ENCODE data around the gene AUTS2. TPM values are rescaled to one million over a fixed set of nuclear protein-coding genes. Genes with fewer than 3 reads are reported as not detected.
"Not testable (repeated sequence)": the region's sequence is repeated elsewhere in the genome, so short reads cannot be mapped to it uniquely, and the experiment has no call there.

AUTS2 gene
- total and polyA plus RNA-seq, 5 donors = 7.0 to 15.4 (median 10.6) TPM

- Histone ChIP-seq H3K4me3 (ENCODE audit: low read length) (no peak overlapping the region), H3K27ac (ENCODE audit: low read length) (no peak overlapping the region), H3K4me1 (ENCODE audit: control insufficient read depth, insufficient read depth, low read length) (no peaks in the 10 kb centered on the region), H3K27me3 (ENCODE audit: control insufficient read depth, insufficient read depth) (no peaks in the 10 kb centered on the region), H3K9me3 (ENCODE audit: control insufficient read depth, low read length) (no peaks in the 10 kb centered on the region)
- no peak for DNase-seq
- ATAC-seq = no peak
- 92% methylated on average over 5 of the region's 5 CpGs for WGBS
- intact Hi-C loops (cut with DNase I) = no loop called here
Observed at GRCh38 chr7:70640266-70640833, 1042.1 kb downstream of the AUTS2 start.

- no peaks in the 10 kb centered on the region for H3K9me3 ChIP-seq (ENCODE audit: control insufficient read depth, low read length)
- H3K4me1 ChIP-seq (ENCODE audit: control insufficient read depth, insufficient read depth, low read length) = no peaks in the 10 kb centered on the region
- ATAC-seq (no peak), DNase-seq (no peak)
- WGBS = 89% methylated on average over 2 of the region's 2 CpGs
- no peaks in the 10 kb centered on the region for H3K27me3 ChIP-seq (ENCODE audit: control insufficient read depth, insufficient read depth)
- H3K27ac ChIP-seq (ENCODE audit: low read length) = no peak overlapping the region
- intact Hi-C loops (cut with DNase I) = no loop called here
- no peak overlapping the region for H3K4me3 ChIP-seq (ENCODE audit: low read length)
Observed at GRCh38 chr7:70641882-70642281, 1043.6 kb downstream of the AUTS2 start.

DNA sequence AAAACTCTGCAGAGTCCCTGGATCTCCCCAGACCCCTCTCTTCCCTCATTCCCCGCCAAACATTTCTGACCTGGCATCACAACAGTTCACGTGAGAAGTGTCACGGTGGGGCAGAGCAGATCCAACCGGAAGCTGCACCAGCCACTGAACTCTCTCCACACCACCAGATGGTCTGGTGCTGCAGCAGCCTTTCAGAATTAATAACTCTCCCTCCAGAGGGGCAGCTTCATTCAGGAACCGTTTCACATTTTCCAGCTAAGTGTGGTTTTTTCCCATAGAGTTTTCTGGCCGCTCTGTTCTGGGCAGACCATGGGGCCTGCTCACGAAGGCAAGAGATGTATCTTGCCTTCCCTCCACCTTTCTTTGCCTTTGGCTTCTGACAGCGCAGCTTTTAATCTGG, 1047.0 kb downstream of the AUTS2 start:
- intact Hi-C loops (cut with DNase I) = no loop called here
- no peak for DNase-seq
- no peaks in the 10 kb centered on the region for H3K4me1 ChIP-seq (ENCODE audit: control insufficient read depth, insufficient read depth, low read length)
- H3K27me3 ChIP-seq (ENCODE audit: control insufficient read depth, insufficient read depth) = no peaks in the 10 kb centered on the region
- no peak for ATAC-seq
- no peaks in the 10 kb centered on the region for H3K9me3 ChIP-seq (ENCODE audit: control insufficient read depth, low read length)
- H3K27ac ChIP-seq (ENCODE audit: low read length) = no peak overlapping the region
- no peak overlapping the region for H3K4me3 ChIP-seq (ENCODE audit: low read length)
- 84% methylated on average over 8 of the region's 8 CpGs for WGBS

DNA sequence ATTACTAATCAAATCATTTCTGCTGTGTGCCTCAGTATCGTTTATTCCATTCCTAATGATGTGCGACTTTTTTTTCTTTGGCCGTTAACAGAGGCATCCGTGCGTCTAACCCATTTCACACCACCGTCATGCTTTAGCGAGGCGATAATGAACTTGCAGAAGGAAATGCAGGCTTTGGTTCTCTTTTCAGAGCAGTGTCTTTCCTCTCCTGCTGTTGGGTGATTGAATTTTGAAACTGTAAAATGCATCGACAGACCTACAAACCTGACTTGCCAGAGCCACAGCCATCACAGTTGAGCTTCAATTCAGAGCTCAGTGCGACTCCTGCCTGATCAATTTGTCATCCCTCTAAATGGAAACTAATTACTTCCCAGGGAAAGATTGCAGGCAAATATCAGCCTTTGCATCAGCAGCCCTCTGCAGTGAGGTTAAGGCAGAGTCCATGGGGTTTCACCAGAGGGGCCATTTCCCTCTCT, 1047.6 kb downstream of the AUTS2 start:
- intact Hi-C loops (cut with DNase I) = no loop called here
- H3K27me3 ChIP-seq (ENCODE audit: control insufficient read depth, insufficient read depth) = no peaks in the 10 kb centered on the region
- H3K27ac ChIP-seq (ENCODE audit: low read length) = no peak overlapping the region
- no peaks in the 10 kb centered on the region for H3K4me1 ChIP-seq (ENCODE audit: control insufficient read depth, insufficient read depth, low read length)
- WGBS = 92% methylated on average over 10 of the region's 10 CpGs
- H3K4me3 ChIP-seq (ENCODE audit: low read length) = no peak overlapping the region
- ATAC-seq (no peak), DNase-seq (no peak)
- H3K9me3 ChIP-seq (ENCODE audit: control insufficient read depth, low read length) = no peaks in the 10 kb centered on the region

DNA sequence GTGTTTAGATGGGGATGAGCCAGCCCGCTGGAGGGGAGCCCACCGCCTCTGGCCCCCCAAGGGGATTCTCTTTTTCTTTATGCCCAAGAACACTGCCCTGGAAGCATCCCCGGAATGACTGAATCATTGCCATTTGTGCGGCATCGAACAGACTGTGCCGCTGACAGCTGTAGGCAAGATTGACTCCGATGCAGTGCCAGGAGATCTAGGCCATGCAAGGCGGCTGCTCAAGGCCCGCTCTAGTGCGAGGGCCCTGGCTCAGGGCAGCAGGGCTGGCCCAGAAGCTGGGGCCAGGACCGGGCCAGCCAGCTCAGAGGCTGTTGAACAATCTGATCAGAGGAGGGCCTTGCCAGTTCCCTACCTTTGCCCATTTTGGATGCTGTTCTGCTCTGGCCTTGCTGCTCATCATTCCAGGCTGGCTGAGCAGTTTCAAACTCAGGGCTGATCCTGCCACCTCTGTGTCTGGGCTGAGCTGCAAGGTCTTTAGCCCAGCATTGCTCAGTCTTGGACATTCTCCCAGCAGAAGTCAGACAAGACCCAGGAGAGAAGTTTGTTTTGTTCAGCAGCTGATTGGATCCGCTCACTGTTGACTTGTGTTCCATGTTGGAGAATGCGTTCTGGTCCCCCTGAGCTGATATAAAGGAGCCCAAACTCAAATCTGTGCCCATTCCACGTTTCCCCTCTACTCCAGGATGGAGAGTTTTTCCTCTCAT, 1048.4 kb downstream of the AUTS2 start:
- 76% methylated on average over 14 of the region's 14 CpGs for WGBS
- peak in 2 of 3 donors; percentile 58 to 65 for DNase-seq
- Histone ChIP-seq H3K9me3 (ENCODE audit: control insufficient read depth, low read length) (no peaks in the 10 kb centered on the region), H3K4me1 (ENCODE audit: control insufficient read depth, insufficient read depth, low read length) (no peaks in the 10 kb centered on the region), H3K27me3 (ENCODE audit: control insufficient read depth, insufficient read depth) (no peaks in the 10 kb centered on the region), H3K27ac (ENCODE audit: low read length) (no peak overlapping the region), H3K4me3 (ENCODE audit: low read length) (no peak overlapping the region)
- peak; percentile 55 to 63 for ATAC-seq
- intact Hi-C loops (cut with DNase I) = no loop called here

DNA sequence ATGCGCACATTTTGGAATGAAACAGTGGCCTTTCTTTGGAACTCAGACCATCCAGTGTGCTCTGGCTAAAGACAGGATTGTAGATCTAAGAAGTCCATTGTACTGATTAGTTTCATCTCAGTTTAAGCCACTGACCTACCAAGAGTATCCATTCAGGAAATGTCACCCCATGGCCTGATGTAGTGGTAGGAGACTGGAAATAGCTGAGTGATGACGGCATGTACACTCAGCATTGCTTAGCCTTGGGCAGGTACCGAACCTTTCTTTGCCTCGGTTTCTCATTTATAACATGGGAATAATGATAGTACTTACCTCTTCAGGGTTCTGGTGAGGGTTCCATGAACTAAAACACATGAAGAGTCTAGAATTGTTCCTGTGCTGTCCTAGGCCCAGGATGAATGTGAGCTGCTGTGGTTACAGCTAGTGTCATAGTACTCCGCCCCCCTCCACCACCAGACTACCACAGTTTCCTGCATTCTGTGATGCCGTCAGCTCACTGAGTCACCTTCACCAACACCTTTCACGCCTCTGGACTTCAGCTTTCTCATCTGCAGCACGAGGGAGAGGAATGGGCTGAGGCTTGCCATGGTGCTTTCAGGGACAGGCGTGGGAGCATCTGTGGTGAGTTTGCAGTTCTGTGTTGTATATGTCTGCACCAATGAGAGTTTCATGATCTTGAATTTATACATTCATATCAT, 1049.7 kb downstream of the AUTS2 start:
- H3K4me3 ChIP-seq (ENCODE audit: low read length) = no peak overlapping the region
- WGBS = 86% methylated on average over 9 of the region's 9 CpGs
- DNase-seq (no peak), ATAC-seq (no peak)
- no peaks in the 10 kb centered on the region for H3K27me3 ChIP-seq (ENCODE audit: control insufficient read depth, insufficient read depth)
- no peaks in the 10 kb centered on the region for H3K9me3 ChIP-seq (ENCODE audit: control insufficient read depth, low read length)
- H3K27ac ChIP-seq (ENCODE audit: low read length) = no peak overlapping the region
- H3K4me1 ChIP-seq (ENCODE audit: control insufficient read depth, insufficient read depth, low read length) = no peaks in the 10 kb centered on the region
- intact Hi-C loops (cut with DNase I) = no loop called here

- H3K4me3 ChIP-seq (ENCODE audit: low read length); intact Hi-C loops (cut with DNase I); H3K4me1 ChIP-seq (ENCODE audit: control insufficient read depth, insufficient read depth, low read length); ATAC-seq; DNase-seq; H3K9me3 ChIP-seq (ENCODE audit: control insufficient read depth, low read length); H3K27me3 ChIP-seq (ENCODE audit: control insufficient read depth, insufficient read depth); H3K27ac ChIP-seq (ENCODE audit: low read length): not testable (repeated sequence)
- 96% methylated on average over 7 of the region's 7 CpGs for WGBS
Observed at GRCh38 chr7:70648499-70648861, 1050.2 kb downstream of the AUTS2 start.

- Histone ChIP-seq H3K4me3 (ENCODE audit: low read length) (no peak overlapping the region), H3K27ac (ENCODE audit: low read length) (no peak overlapping the region), H3K9me3 (ENCODE audit: control insufficient read depth, low read length) (no peaks in the 10 kb centered on the region), H3K27me3 (ENCODE audit: control insufficient read depth, insufficient read depth) (no peaks in the 10 kb centered on the region), H3K4me1 (ENCODE audit: control insufficient read depth, insufficient read depth, low read length) (no peaks in the 10 kb centered on the region)
- DNase-seq = no peak
- intact Hi-C loops (cut with DNase I) = no loop called here
- 98% methylated on average over 5 of the region's 5 CpGs for WGBS
- no peak for ATAC-seq
Observed at GRCh38 chr7:70649323-70649722, 1051.0 kb downstream of the AUTS2 start.

DNA sequence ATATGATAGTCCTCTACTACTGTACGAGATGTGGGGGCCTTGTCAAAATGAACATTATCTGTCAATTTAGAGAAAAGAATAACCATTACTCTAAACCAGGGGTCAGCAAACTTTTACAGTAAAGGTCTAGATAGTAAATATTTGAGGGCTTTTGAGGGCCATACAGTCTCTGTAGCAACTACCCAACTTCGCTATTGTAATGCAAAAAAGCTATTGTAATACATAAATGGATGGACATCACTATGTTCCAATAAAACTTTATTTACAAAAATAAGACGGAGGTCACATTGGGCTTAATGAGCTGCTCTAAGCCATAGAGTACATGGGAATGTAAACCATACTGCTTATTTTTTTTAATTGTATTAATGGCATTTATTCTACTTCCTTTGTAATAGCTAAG, 1055.9 kb downstream of the AUTS2 start:
- Histone ChIP-seq H3K4me3 (ENCODE audit: low read length) (no peak overlapping the region), H3K27ac (ENCODE audit: low read length) (no peak overlapping the region), H3K9me3 (ENCODE audit: control insufficient read depth, low read length) (no peaks in the 10 kb centered on the region), H3K27me3 (ENCODE audit: control insufficient read depth, insufficient read depth) (no peaks in the 10 kb centered on the region), H3K4me1 (ENCODE audit: control insufficient read depth, insufficient read depth, low read length) (no peaks in the 10 kb centered on the region)
- ATAC-seq (no peak), DNase-seq (no peak)
- intact Hi-C loops (cut with DNase I) = no loop called here
- WGBS = 97% methylated on average over 3 of the region's 3 CpGs

- Histone ChIP-seq H3K27ac (ENCODE audit: low read length) (peak overlapping the region; percentile 53), H3K4me1 (ENCODE audit: control insufficient read depth, insufficient read depth, low read length) (no peaks in the 10 kb centered on the region), H3K9me3 (ENCODE audit: control insufficient read depth, low read length) (no peaks in the 10 kb centered on the region), H3K4me3 (ENCODE audit: low read length) (no peak overlapping the region), H3K27me3 (ENCODE audit: control insufficient read depth, insufficient read depth) (no peaks in the 10 kb centered on the region)
- ATAC-seq (peak; percentile 92), DNase-seq (peak; percentile 68 to 84 (median 82))
- 31% methylated on average over 5 of the region's 5 CpGs for WGBS
- intact Hi-C loops (cut with DNase I) = no loop called here
Observed at GRCh38 chr7:70654979-70655378, 1056.7 kb downstream of the AUTS2 start.

DNA sequence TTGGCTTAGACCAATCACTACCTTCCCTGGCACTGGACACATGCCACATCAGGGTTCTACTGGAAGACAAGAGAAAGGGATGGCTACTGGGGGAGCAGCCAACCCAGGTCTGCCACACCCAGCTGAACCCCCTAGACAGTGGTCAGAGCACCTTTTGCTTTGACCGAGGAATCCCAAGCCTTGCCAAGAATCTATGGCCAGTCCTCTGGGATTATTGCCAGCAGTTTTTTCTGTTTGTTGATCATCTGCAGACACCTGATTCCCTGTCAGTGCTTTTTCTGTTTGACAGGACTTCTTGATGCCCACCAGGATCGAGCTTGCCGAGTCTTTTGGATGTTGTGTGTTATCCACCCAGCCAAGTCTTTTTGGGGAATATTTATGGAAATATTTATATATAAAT, 1057.4 kb downstream of the AUTS2 start:
- no peak for DNase-seq
- WGBS = 72% methylated on average over 3 of the region's 3 CpGs
- Histone ChIP-seq H3K27ac (ENCODE audit: low read length) (peak overlapping the region; percentile 53), H3K4me1 (ENCODE audit: control insufficient read depth, insufficient read depth, low read length) (peaks cover 1% of the 10 kb centered on the region), H3K4me3 (ENCODE audit: low read length) (no peak overlapping the region), H3K27me3 (ENCODE audit: control insufficient read depth, insufficient read depth) (no peaks in the 10 kb centered on the region), H3K9me3 (ENCODE audit: control insufficient read depth, low read length) (no peaks in the 10 kb centered on the region)
- ATAC-seq = no peak
- intact Hi-C loops (cut with DNase I) = no loop called here

Data from right cardiac atrium (tissue), 5 donors.